Aorta (tissue), 5 donors: ENCODE measurements around the gene ZNF775. TPM values are rescaled to one million over a fixed set of nuclear protein-coding genes. Genes with fewer than 3 reads are reported as not detected.

ENCODE experiments used
- ATAC-seq: fragments of 200-7000 bp; cut with Tn5 transposase; one replicate; pipeline ENCODE4 v1.9.1; 2022; ENCODE audit warnings: moderate library complexity; ENCODE audit not compliant: low FRiP score
- DNase-seq, 2 donors: peaks; one replicate each; pipeline ENCODE4 v3.0.0-alpha.2; 2020
- H3K27ac ChIP-seq, 2 donors: one replicate each; pipeline ENCODE4 v1.5.1; 2013; ENCODE audit warnings: low read length in 2 of 2, mild to moderate bottlenecking in 2 of 2, moderate library complexity in 2 of 2, control low read depth in 1 of 2, inconsistent platforms in 1 of 2, low read depth in 1 of 2
- H3K27me3 ChIP-seq, 2 donors: one replicate each; pipeline ENCODE4 v1.6.1; 2013; ENCODE audit warnings: control low read depth in 1 of 2, low read length in 1 of 2, mild to moderate bottlenecking in 1 of 2, moderate library complexity in 1 of 2; ENCODE audit not compliant: insufficient read depth in 2 of 2, control insufficient read depth in 1 of 2
- H3K36me3 ChIP-seq, 2 donors: one replicate each; pipeline ENCODE4 v1.6.1; 2013; ENCODE audit warnings: control low read depth in 1 of 2, low read length in 1 of 2, mild to moderate bottlenecking in 1 of 2; ENCODE audit not compliant: insufficient read depth in 2 of 2, control insufficient read depth in 1 of 2
- H3K4me1 ChIP-seq, 2 donors: one replicate each; pipeline ENCODE4 v1.6.1; 2013; ENCODE audit warnings: low read length in 2 of 2, control low read depth in 1 of 2, mild to moderate bottlenecking in 1 of 2, moderate library complexity in 1 of 2; ENCODE audit not compliant: insufficient read depth in 2 of 2, control insufficient read depth in 1 of 2
- H3K4me3 ChIP-seq, 2 donors: one replicate each; pipeline ENCODE4 v1.5.1; 2013; ENCODE audit warnings: low read length in 2 of 2, control low read depth in 1 of 2, mild to moderate bottlenecking in 1 of 2
- H3K9me3 ChIP-seq: one replicate; pipeline ENCODE4 v1.6.1; 2013; ENCODE audit warnings: mild to moderate bottlenecking, low read length; ENCODE audit not compliant: control insufficient read depth
- WGBS, 2 donors: extraction: QIAGEN DNeasy Blood & Tissue Kit; methylation state at CpG; one replicate each; pipeline ENCODE4 v1.1.7; 2013; 5-methylcytosine and 5-hydroxymethylcytosine counted together
- intact Hi-C, 2 donors: fragments of 100-400 bp; cut with DNase I; formaldehyde crosslinking; loops; one replicate each; pipeline versions ENCODE4 v1.14.2 to v1.15.0; 2022
- polyA plus RNA-seq, 2 donors: library from polyadenylated mRNA; stranded (reverse); fragments of 200-250 nt; gene quantifications; one replicate each; pipeline ENCODE4 v1.2.3, GENCODE V29; 2013
- total RNA-seq, 2 donors: library from RNA; stranded (reverse); fragmentation: NEBNext Ultra II Directional; extraction: Animal tissue kit (Norgen Biotek cat#: 25700); gene quantifications; one replicate each; pipeline ENCODE4 v1.2.1, GENCODE V29; 2021
- donor health status: healthy with polysubstance abuse.
- donor health status: Bipolar disorder and iron deficiency.
- donor health status: DM: no; HTN: no; CAD: no.
- donor health status: DM: no; HTN: no; CAD: no.
- donor health status: DM: yes; HTN: yes; CAD: no.

Gene ZNF775
- total and polyA plus RNA-seq, 4 donors: 1.9 to 6.4 (median 3.3) TPM

DNA sequence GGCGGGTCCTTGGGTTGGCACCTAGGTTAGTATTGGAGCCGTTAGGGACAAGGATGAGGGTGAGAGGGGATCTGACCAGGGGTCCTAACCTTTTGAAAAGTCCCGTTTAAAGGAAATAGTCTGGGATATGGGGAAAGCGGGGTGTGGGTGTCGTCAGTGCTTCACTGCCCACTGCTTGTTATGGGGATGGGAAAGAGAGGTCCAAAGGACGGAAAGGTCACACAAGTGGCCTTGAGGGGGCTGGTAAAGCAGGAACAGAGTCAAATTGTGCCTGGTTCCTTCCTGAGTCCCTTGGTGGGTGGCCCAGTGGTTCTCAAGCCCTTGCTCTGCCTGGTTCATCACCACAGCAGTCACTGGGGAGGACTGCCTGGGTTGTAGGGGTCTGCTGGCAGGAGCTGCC lies 2.6 kb upstream of the ZNF775 start:
- Histone ChIP-seq H3K36me3 (no peaks in the 10 kb centered on the region), H3K27ac (no peak overlapping the region), H3K9me3 (no peaks in the 10 kb centered on the region), H3K4me3 (no peak overlapping the region), H3K4me1 (no peaks in the 10 kb centered on the region), H3K27me3 (no peaks in the 10 kb centered on the region)
- intact Hi-C loops: loop anchor here in 1 of 2 donors (5.0 kb wide), 1 partner anchor 34 kb away; the partner anchor contains the start of gene RARRES2
- DNase-seq: no peak
- 73 to 74% methylated on average over 6 of the region's 6 CpGs for WGBS, 2 donors
- no peak for ATAC-seq

DNA sequence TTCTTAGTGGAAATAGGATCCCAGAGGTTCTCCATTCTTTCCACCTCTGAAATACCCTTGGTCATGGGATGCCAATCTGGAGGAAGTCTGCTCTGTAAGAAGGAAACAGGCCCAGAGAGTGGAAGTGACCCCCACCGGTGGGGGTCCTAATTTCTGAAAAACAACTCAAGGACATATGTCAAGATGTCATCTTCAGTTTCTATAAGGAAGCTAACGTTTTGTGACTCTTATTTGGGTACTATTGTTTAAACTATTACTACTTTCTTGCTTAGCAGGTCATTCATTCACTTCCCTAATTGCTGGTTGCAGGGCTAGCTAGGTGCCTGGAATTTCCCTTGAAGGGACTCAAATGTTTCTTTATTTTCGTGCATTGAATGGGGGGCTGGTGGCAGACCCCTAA lies 1.9 kb upstream of the ZNF775 start:
- Histone ChIP-seq H3K9me3 (no peaks in the 10 kb centered on the region), H3K4me3 (no peak overlapping the region), H3K27ac (no peak overlapping the region), H3K4me1 (no peaks in the 10 kb centered on the region), H3K36me3 (no peaks in the 10 kb centered on the region), H3K27me3 (no peaks in the 10 kb centered on the region)
- no peak for ATAC-seq
- DNase-seq: no peak
- WGBS, 2 donors: 43 to 47% methylated on average over 3 of the region's 3 CpGs
- intact Hi-C loops: loop anchor here in 1 of 2 donors (5.0 kb wide), 1 partner anchor 35 kb away; the partner anchor contains the start of gene RARRES2

DNA sequence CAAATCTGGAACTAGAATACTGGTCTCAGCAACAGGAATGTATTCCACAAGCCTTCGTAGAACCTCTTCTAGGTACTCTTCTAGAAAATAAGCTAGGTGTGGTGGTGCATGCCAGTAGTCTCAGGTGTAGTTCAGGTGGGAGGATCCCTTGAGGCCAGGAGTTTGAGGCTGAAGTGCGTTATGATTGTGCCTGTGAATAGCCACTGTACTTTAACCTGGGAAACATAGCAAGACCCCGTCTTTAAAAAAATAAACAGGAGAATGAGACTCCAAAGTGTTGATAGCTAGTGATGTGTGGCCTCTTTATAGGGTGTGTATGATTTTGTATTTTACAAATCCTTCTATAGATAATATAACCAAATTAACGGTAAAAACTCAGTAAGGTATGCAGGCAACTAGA lies 1.5 kb upstream of the ZNF775 start:
- no peaks in the 10 kb centered on the region for H3K4me1 ChIP-seq
- no peaks in the 10 kb centered on the region for H3K27me3 ChIP-seq
- 70 to 71% methylated on average over 4 of the region's 4 CpGs for WGBS, 2 donors
- no peak overlapping the region for H3K27ac ChIP-seq
- no peak overlapping the region for H3K4me3 ChIP-seq
- no peaks in the 10 kb centered on the region for H3K36me3 ChIP-seq
- intact Hi-C loops: loop anchor here (2.0 to 5.0 kb wide), 2 partner anchors 27 to 35 kb away; partner anchors contain the start of gene RARRES2 (in 1 of the 2)
- H3K9me3 ChIP-seq: no peaks in the 10 kb centered on the region
- ATAC-seq (no peak), DNase-seq (no peak)

DNA sequence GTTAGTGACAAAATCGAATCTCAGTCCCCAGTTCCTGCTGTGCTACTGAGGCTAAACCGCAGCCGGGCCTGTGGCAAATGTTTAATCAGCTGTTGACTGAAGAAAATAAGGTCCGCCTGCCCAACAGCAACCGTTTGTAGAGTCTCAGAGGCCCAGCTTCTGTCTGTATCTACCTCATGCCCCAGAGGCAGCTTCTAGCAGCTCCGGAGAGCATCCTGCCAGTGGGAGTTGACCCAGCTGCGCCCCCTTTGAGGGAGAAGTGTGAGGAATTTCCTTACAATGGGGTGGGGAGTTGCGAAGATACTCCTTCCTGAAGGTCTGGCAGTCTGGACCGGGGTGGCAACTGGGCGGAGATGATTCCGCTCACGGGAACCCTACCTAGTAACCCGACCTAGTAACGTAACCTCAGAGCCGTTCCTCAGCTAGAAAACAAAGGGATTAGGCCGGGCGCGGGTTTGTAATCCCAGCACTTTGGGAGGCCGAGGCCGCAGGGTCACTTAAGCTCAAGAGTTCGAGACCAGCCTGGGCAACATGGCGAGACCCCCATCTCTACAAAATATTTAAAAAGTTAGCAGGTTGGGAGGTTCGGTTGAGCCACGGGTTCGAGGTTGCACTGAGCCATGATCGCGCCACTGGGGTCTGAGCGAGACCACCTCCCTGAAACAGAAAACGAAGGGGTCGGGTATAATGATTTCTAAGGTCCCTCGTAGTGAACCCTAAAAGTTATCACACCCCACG lies 846 bp upstream of the ZNF775 start:
- WGBS, 2 donors: 11 to 12% methylated on average over 32 of the region's 32 CpGs
- Histone ChIP-seq H3K4me3 (peak overlapping the region; percentile 5 to 51), H3K27me3 (no peaks in the 10 kb centered on the region), H3K27ac (peak overlapping the region in 1 of 2 donors; percentile 12), H3K4me1 (no peaks in the 10 kb centered on the region), H3K36me3 (no peaks in the 10 kb centered on the region), H3K9me3 (no peaks in the 10 kb centered on the region)
- intact Hi-C loops: loop anchor here (2.0 to 5.0 kb wide), 2 partner anchors 27 to 36 kb away; partner anchors contain the start of gene RARRES2 (in 1 of the 2)
- no peak for DNase-seq
- ATAC-seq: peak; percentile 4

DNA sequence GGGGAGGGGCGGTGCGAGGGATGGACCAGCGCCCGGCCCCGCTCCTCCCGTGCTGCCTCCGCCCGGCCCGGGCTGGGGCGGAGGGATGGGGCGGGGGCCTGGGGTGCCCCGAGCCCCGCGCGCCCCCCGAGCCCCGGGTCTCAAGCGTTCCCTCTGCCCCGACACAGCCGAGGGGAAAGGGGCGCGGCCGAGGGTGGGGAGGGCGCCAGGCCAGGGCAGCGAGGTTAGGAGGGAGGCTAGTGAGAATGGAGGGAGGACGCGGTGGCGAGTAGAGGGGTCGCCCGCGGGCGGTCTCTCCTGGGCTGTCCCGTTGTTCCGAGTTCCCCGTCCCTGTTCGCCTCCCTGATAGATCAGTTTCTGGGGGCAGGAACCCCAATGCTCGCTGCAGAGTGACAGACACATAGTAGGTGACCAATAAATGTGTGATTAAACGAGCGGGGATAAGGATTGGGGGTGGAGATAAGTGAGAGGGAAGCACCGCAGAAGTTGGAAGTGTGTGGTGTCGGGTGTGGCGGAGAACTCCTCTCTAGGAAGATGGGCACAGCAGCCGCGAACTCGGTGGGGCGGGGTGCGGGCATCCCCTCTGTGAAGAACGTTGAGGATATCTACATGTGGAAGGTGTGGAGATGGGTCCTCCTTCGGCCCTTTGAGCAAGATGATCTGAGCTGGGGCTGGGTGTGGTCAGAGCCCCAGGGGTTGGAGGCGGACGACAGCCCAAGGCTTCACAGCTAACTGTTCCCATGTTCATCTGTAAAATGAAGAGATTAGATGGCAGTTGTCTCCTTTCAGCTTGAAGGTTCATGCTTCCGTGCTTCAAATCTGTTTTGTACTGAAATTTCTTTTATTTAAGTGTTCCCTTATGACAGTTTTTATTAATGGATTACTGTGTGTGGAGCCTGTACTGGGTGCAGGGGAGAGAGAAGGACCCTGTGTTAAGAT lies 580 bp downstream of the ZNF775 start:
- H3K27me3 ChIP-seq: no peaks in the 10 kb centered on the region
- intact Hi-C loops: loop anchor here (1.0 to 10.0 kb wide), 4 partner anchors 11 to 95 kb away; partner anchors contain the start of genes RARRES2 (in 1 of the 2) and REPIN1 (in 1 of the 2)
- no peaks in the 10 kb centered on the region for H3K4me1 ChIP-seq
- H3K9me3 ChIP-seq: no peaks in the 10 kb centered on the region
- H3K36me3 ChIP-seq: no peaks in the 10 kb centered on the region
- WGBS, 2 donors: 1% methylated on average over 44 to 52 of the region's 52 CpGs
- peak; percentile 73 for ATAC-seq
- no peak overlapping the region for H3K27ac ChIP-seq
- DNase-seq: no peak
- H3K4me3 ChIP-seq: peak overlapping the region; percentile 75 to 92

DNA sequence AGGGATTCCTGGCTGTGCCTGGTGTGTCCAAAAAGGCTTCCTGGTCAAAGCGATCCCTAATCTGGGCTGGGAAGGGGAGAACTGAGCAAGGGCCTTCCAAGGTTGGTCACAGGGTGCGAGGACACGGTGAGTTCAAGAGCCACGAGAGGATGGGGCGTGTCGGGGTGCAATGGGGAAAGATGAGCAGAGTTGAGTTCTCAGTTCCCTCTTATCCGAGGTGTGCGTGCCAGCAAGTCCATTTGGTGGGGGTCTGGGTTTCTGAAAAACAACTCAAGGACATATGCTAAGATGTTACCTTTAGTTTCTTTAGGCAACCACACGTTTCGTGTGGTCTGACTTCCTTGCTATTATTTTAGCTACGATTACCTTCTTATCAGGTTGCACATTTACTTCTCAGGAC lies 1.3 kb downstream of the ZNF775 start:
- Histone ChIP-seq H3K27me3 (no peaks in the 10 kb centered on the region), H3K36me3 (no peaks in the 10 kb centered on the region), H3K9me3 (no peaks in the 10 kb centered on the region), H3K27ac (no peak overlapping the region), H3K4me3 (no peak overlapping the region), H3K4me1 (no peaks in the 10 kb centered on the region)
- intact Hi-C loops: loop anchor here in 1 of 2 donors (10.0 kb wide), 1 partner anchor 96 kb away; no protein-coding TSS in a partner anchor
- DNase-seq: no peak
- no peak for ATAC-seq
- 83 to 87% methylated on average over 11 of the region's 11 CpGs for whole genome bisulfite sequencing, 2 donors

DNA sequence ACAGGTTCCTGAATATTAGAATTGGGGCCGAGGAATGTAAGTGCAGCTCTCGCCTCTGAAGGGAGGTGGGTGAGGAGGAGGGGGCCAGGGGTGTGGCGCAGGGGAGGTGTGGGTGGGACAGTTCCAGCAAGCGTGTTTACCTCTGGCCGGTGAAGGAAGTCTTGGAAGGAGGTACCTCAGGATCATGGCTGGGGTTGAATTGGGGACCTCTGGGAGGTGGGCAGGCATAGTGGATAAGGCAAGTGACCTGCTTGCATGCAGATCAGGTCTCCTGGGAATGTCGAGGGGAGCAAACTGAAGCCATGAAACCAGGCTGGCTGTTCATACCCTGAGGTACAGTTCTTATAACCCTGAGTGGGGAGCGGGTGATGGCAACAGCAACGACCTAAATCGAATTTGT lies 2.0 kb downstream of the ZNF775 start:
- Histone ChIP-seq H3K4me3 (no peak overlapping the region), H3K27me3 (no peaks in the 10 kb centered on the region), H3K9me3 (no peaks in the 10 kb centered on the region), H3K36me3 (no peaks in the 10 kb centered on the region), H3K4me1 (no peaks in the 10 kb centered on the region), H3K27ac (no peak overlapping the region)
- DNase-seq: no peak
- no peak for ATAC-seq
- 86 to 87% methylated on average over 9 of the region's 9 CpGs for WGBS, 2 donors
- intact Hi-C loops: loop anchor here in 1 of 2 donors (10.0 kb wide), 1 partner anchor 96 kb away; no protein-coding TSS in a partner anchor

DNA sequence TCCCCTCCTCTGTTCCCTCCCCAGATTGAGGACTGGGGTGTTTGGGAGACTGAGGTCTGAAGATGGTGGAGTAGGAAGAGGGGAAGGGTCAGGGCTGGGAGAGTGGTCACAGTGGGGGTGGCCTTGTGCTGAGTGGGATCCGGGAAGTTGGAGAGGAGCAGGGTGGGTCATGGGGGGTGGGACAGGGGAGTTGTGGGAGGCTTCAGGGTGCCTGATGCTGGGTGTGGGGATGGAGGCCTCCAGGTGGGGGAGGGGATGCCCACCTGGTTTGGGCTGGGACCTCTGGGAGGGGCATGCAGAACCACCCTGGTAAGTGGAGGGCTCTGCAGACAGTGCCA lies 2.6 kb downstream of the ZNF775 start:
- no peak for DNase-seq
- Histone ChIP-seq H3K27ac (no peak overlapping the region), H3K9me3 (no peaks in the 10 kb centered on the region), H3K4me1 (no peaks in the 10 kb centered on the region), H3K4me3 (no peak overlapping the region), H3K27me3 (no peaks in the 10 kb centered on the region), H3K36me3 (no peaks in the 10 kb centered on the region)
- intact Hi-C loops: loop anchor here in 1 of 2 donors (10.0 kb wide), 1 partner anchor 97 kb away; no protein-coding TSS in a partner anchor
- 97 to 100% methylated on average over 1 of the region's 1 CpG for WGBS, 2 donors
- no peak for ATAC-seq
